NCI-H146 treated with DMSO at 0.1 percent for 48 hours (cell line): Measurements from ENCODE around the gene CASP12.
"Not testable (repeated sequence)": the region's sequence is repeated elsewhere in the genome, so short reads cannot be mapped to it uniquely, and the experiment has no call there.

ENCODE experiments used
- DNase-seq: peaks from one replicate; lab custom pipeline; 2025; ENCODE audit not compliant: unreplicated experiment; lab: John Stamatoyannopoulos, UW

CASP12 gene

DNA sequence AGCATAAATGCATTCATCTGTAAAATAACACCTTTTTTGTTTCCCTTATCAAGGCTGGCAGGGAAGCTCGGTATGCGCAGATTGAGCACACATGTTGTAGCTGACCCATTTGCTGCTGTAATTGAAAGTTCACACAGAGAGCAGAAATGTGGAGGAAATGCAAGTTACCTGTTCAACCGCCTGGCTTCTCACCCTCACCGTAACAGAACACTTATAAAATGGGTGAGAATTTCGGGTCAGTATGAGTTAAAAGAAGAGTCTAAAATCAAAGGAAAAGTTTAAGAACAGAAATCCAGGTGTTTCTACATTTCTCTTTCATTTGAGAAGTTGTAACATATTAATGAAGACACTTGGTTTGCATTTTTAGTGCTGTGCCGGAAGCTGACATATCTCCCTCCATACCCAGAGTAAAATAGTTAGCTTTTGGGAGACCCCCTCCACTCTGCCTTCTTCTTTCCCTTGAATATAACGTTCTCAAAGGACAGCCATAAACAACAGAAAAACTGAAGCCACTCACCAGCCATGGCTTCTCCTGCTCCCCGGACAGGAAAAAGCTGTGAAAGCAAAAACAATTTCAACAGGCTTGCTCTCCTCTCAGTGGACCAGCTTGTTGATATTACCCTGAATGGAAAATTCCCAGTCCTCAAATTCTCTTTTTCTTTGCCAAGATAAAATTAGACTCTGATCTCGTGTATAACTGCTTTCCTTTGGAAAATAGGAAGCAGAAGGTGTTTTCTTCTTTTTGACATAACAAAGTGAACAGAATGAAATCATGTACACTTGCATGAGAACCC is at the start of gene CASP12:
TSS of gene CASP12 (minus strand) at position 570 of the 794 bp plus-strand sequence.
- DNase-seq: no peak

DNA sequence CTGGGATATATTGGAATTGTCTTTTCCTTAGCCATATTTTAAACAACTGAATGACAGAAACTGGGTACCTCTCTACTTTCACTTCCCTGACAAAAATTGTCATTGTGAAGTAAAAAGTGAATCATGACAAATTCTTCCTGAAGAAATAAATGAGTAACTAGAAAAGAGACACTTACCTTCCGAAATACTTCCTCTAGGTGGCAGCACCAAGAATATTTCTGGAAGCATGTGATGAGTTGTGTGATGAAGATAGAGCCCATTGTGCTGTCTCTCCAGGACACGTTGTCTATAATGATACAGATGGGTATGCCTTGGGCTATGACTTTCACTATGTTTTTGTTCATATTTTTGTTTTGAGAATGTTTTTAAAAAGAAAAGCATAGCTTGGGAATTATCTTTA is 48.6 kb upstream of the CASP12 start:
- peak; percentile 26 for DNase-seq

DNA sequence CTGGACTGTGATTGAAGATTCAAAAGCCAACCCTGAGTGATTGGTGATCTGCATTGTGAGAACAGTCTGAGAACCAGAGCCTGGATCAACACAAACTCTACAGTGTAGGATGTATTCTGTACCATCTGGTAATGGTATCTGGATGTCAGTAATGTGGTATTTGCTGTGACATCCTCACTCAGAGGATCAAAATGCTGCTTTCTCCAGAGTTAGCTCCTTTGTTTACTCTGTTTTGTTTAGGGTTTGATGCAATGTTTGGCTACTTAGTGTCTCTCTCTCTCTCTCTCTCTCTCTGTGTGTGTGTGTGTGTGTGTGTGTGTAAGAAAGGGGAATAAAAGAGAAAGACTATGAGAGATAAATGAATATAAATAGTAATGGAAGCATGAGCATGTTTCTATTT is 45.8 kb upstream of the CASP12 start:
- DNase-seq: no peak

DNA sequence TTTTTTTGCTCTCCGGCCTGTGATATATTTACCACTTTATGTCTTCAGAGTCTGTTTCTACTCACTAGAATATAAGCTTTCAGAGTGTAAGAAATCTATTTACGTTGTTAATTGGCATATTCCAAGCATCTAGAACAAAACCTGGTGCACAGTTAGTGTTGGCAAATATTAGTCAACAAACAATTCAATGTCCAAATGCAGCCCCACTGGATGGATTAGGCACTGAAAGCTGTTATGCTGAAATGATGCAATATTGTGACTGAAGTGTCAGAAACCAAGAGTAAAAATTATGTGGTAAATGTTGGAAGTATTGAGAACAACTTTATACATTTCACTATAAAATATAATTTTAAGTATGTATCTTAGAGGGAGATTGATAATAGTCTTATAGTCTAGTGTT is 45.3 kb upstream of the CASP12 start:
- no peak for DNase-seq

DNA sequence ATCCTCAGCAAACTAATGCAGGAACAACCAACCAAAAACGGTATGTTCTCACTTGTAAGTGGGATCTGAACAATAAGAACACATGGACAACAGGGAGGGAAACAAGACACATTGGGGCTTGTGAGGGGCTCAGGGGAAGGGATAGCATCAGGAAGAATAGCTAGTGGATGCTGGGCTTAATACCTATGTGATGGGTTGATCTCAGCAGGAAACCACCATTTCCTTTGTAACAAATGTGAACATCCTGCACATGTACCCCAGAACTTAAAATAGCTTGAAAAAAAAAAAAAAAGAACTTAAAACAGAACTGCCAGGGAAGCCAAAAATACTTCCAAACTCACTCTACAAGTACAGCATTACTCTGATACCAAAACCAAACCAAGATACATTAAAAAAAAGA is 36.3 kb upstream of the CASP12 start:
- no peak for DNase-seq

DNA sequence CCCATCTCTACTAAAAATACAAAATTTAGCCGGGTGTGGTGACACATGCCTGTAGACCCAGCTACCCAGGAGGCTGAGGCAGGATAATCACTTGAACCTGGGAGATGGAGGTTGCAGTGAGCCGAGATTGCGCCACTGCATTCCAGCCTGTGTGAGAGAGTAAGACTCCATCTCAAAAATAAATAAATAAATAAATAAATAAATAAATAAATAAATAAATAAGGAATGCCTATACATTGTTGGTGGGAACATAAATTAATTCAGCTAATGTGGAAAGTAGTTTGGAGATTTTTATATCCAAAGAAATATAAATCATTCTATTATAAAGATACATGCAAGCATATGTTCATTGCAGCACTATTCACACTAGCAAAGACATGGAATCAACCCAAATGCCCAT is 35.8 kb upstream of the CASP12 start:
- not testable (repeated sequence) for DNase-seq

DNA sequence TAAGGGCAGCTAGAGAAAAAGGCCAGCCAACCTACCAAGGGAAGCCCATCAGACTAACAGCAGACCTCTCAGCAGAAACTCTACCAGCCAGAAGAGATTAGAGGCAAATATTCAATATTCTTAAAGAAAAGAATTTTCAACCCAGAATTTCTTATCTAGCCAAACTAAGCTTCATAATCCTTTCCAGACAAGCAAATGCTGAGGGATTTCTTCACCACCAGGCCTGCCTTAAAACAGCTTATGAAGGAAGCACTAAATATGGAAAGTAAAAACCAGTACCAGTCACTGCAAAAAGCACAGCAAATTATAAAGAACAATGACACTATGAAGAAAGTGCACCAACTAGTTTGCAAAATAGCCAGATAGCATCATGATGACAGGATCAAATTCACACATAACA is 30.6 kb upstream of the CASP12 start:
- no peak for DNase-seq

DNA sequence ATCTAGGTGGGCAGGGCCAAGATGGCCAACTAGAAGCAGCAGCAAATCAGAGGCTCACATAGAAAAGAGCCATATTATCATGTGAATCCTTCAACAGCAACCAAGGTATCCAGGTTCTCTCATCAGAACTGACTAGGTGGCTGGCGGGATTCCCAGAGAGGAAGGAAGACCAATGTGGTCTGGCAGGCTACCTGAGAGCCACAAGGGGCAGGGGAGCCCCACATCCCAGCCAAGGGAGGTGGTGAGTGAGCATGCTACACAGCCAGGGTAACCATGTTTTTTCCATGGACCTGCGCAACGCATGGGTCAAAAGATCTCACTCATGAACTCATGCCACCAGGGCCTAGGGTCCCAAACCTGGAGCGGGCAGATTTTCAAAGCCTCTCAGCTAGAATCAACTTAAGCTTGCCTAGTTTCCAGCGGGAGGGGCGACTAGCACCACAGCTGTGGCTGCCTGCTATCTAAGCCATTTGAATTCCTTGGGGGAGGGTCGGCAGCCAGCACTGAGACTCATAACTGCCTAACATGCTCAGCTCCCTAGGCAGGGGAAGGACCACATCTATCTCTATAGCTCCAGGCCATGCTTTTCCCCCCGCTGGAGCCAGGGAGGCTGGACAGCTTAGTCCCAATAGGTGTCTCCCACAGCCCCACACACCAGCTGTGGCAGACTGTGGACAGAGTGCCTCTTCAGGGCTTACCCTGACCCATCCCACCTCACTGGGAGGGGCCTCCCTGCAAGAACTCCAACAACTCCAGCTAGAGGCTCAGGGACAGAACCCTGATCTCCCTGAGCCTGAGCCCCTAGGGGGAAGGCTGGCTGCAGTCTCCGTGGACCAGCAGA is 28.7 kb upstream of the CASP12 start:
- DNase-seq: no peak

DNA sequence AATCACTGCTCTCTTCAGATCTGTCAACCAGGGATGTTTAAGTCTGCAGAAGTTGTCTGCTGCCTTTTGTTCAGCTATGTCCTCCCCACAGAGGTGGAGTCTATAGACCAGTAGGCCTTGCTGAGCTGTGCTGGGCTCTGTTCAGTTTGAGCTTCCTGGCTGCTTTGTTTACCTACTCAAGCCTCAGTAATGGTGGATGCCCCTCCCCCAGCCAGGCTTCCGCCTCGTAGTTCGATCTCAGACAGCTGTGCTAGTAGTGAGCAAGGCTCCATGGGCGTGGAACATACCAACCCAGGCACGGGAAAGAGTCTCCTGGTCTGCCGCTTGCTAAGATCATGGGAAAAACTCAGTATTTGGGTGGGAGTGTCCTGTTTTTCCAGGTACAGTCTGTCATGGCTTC is 27.6 kb upstream of the CASP12 start:
- no peak for DNase-seq

DNA sequence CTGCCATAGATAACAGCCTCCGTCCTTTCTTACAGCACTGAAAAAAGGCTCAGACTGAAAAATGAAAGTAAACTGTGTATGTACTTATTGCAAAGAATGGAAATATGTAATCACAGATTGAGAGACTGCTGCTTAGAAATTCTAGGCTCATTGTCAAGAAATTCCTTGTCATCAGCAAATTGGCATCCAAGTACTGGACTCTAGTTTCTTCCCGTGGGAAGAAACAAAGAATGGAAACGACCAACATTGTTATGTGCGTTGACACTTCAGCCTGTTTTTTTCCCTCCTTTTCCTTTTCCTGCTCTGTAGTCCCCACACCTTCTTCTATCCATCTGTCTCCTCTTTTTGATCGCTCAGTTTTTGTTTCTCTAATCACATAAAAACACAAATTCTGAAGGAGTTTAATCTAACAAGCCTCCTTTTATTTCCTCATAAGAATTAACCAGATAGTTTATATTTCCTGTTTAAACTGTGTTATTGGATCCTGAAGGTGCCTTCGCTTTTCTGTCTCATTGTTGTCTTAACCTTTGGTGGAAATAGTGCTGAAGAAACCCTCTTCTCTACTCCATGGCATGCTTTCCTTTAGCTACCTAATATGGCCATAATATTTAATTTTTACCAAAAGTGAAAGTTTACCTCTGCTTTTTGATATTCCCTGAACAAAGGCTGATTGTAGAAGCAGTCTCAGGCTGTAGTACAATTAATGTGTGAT is 20.0 kb upstream of the CASP12 start:
- DNase-seq: no peak

DNA sequence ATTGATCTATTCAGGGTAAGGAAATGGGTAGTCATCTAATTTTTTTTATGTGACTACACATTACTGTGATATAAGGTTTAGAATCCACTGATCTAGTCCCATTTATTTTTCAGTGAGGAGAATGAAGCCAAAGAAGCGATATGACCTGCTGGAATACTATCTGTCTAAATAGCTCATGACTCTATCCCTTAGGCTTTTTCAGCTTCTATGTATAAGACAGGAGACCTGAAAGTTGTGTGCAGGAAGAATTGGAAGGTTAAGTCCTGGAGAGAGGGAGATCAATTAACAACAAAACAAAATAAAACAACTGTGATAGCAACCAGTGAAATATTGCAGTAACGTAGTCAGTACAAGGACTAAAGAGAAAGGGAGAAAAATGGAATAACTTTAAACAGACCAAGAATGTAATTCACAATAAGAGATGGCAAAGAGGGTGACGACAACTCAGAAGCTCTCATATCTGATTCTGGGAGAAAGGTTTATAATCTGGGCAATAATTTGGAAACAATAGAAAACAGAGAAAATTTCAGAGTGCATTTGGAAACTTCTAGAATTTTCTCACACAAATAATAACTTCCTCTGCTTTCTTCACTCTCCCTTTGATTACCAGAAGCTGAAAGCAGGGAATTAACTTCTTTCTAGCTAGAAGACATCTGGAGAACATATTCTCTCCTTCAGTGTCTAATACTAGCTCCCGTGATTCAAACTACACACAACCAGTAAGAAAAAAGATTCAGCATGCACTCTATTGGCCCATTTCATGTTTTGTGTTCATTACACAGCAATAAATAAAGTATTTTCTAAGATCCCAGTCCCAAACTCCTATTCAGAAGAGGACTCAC is 19.2 kb upstream of the CASP12 start:
- no peak for DNase-seq

DNA sequence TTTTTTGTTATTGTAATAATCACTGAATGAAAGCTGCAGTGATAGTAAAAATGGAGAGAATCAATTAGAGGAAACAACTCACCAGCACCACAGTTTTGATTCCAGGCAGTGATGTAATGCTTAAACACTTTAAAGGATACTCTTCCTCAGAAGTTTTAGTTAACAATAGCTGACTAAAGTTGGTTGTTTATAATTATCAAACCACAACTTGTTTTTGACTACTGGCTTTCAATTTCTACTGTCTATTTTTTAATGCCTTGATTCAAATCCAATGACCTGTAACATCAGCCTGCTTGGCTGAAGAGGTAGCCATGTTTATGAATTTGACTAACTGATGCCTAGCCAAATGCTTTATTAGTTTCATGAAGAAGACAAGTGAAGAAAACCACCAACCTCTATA is 18.2 kb upstream of the CASP12 start:
- DNase-seq: no peak

DNA sequence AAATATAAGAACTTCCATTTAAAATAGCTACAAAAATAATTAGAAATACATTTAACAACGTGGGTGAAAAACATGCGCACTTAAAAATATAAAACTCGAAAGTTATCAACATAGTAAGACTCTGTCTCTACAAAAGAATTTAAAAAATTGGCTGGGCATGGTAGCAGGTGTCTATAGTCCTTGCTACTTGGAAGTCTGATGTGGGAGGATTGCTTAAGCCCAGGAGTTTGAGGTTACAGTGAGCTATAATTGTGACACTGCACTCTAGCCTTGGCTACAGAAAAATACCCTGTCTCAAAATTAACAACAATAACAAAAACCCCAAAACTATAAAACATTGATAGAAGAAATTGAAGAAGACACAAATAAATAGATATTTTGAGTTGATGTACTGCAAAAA is 13.8 kb upstream of the CASP12 start:
- no peak for DNase-seq

DNA sequence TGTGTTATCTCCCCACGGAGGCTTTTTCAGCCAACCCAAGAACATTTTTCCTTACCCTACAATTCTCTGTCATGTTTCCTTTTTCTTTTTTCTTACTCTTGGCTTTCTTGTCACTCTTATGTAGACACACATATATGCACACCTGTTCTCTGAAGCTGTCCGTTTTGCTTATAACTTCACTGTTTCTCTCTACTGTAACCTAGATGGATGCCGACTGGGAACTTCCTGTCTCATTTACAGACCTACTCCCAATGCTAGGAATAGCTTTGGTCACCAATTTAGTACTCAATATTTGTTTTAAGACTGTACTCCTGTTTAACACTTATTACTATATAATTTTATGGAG is 9.9 kb upstream of the CASP12 start:
- DNase-seq: no peak

DNA sequence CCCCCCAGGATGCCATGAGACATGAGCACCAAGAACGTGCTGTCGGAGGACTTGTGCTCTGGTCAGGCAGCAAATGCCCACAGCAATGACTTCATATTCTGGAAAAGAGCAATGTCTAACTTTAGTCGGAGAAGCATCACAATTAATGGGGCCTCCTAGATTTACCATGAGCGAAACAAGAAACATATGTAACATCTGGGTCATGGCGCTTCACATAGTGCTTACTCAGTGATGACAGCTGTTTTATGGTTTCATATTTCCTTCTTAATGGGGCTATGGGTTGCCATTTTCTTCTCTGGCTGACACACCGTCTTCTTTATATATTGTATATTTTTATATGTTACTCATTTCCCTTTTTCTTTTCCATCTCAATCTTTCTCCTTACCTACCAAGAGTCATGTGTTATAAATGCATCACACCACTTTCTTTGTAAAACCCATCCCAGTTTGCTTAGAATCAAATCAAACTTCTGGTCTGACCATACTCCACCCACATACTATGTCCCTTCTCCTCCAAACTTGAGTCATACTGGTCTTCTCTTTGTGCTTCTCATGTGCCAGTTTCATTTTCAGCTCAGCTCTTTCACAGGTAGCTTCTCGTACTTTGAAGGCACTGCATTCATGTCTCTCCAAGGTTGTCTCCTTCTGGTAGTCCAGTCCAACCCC is 9.4 kb upstream of the CASP12 start:
- no peak for DNase-seq

DNA sequence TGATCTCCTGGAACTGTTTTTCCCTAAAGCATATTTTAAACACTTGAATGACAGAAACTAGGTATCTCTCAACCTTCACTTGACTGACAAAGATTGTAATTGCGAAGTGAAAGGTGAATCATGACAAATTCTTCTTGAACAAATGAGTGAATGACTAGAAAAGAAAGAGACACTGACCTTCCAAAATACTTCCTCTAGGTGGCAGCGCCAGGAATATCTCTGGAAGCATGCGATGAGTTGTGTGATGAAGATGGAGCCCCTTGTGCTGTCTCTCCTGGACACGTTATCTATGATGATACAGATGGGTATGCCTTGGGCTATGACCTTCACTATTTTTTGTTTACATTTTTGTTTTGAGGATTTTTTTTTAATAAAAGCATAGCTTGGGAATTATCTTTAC is 7.0 kb upstream of the CASP12 start:
- no peak for DNase-seq

DNA sequence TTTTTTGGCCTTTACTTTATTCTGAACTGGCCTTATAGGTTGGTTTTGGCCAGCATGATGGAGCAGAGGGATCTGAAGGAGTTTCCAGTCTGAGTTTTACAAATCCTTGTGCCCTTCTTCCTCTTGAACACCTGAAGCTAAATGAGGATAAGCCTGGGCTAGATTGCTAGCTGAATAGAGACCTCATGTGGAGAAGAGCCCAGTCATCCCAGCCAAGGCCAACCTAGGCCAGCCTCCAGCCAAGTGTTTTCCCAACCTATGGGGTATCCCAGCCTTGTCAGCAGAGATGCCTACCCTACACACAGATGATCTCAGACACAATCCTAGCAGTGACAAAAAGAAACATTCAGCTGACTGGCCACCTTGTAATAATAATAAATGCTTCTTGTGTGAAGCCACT is 966 bp upstream of the CASP12 start:
- no peak for DNase-seq

DNA sequence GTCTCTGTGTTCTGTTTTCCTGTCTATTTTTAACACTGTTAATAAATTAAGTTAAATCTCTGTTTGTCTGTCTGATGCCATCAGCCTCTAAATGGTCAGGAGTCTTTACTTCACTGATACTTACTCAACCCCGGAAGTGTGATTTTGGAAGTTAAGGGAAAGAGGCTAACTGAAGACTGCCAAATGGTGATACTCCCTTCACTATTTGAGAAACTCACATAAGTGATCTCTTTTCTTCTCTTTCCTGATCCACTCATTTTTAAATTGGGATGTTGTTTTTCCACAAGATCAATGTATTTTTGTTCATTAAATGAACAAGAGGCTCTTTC is 389 bp upstream of the CASP12 start:
- DNase-seq: no peak

DNA sequence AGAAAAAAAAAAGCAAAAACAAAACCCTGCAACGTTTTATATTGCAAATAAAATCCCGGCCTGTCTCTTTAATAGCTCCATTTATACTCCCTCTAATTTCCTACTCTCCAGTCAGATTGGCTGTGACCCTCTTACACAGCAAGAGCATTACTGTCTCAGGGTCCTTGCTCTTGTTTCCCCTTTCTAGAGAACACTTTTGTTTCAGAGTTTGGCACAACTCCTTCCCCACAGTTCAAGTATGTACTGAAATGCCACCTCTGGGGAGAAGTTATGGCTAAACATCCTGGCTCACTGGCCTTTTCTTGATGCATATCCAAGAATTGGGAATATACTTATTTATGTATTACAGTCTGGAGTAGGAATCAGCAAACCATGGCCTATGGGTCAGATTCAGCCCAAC is 2.6 kb downstream of the CASP12 start:
- no peak for DNase-seq

DNA sequence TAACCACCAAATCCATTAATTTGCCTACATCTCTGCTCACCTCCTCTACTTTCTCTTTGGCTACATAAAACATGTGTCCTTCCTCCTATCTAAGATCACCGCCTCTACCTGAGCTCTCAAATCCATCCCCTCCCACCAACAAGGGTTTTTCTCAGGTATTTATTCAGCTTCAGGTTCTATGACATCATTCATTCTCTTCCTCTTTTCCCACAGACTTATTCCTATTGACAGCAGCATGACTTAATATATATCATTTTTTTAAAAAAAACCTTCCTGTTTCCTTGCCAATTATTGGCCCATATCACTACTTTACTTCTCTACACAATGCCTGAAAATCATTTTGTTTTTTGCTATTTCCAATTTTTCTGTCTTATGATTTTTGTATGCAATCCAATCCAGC is 4.4 kb downstream of the CASP12 start:
- no peak for DNase-seq
